BJ (cell line): Measurements from ENCODE around the gene LIN7C. TPM values are rescaled to one million over a fixed set of nuclear protein-coding genes. Genes with fewer than 3 reads are reported as not detected.
A peak's percentile ranks its signal among the peaks of the same experiment; 100 is the strongest.

Experiments
- CTCF ChIA-PET: fragments of 350-600 bp; formaldehyde crosslinking; extraction: SDS; loops from one replicate; lab custom pipeline; 2021; ENCODE audit warnings: antibody characterized with exemption, inconsistent platforms; lab: Yijun Ruan, JAX
- POLR2A ChIA-PET: fragments of 300-600 bp; sonication (Branson Sonifier 250); formaldehyde crosslinking; extraction: SDS; loops from one replicate; lab custom pipeline; 2021; ENCODE audit warnings: antibody characterized with exemption; lab: Charles Lee
- DNase-seq: peaks from one replicate; pipeline ENCODE4 v3.0.0-alpha.2; 2011; ENCODE audit warnings: low read depth
- H3K27me3 ChIP-seq: 2 replicates; pipeline ENCODE4 v1.6.0; 2011; ENCODE audit warnings: low read length; ENCODE audit not compliant: control insufficient read depth, insufficient read depth
- H3K36me3 ChIP-seq: 2 replicates; pipeline ENCODE4 v1.5.1; 2011; ENCODE audit warnings: low read length; ENCODE audit not compliant: control insufficient read depth, insufficient read depth
- H3K4me3 ChIP-seq: 2 replicates; pipeline ENCODE4 v1.5.1; 2011; ENCODE audit warnings: low read depth, mild to moderate bottlenecking, control low read depth, low read length
- polyA plus RNA-seq: library from polyadenylated mRNA; depleted of rRNA; stranded (reverse); fragments of >200 nt; gene quantifications from 2 replicates; pipeline ENCODE4 v1.2.3, GENCODE V29; 2011
- TF ChIP-seq, protein P1 (sequence below): IDR thresholded peaks from 2 replicates; pipeline ENCODE4 v1.5.1; 2011; ENCODE audit warnings: low read depth, mild to moderate bottlenecking, control low read depth, inconsistent platforms, low read length, moderate library complexity; ENCODE audit not compliant: insufficient read depth

Gene LIN7C
- polyA plus RNA-seq, 1 experiment = 5.8 TPM

DNA sequence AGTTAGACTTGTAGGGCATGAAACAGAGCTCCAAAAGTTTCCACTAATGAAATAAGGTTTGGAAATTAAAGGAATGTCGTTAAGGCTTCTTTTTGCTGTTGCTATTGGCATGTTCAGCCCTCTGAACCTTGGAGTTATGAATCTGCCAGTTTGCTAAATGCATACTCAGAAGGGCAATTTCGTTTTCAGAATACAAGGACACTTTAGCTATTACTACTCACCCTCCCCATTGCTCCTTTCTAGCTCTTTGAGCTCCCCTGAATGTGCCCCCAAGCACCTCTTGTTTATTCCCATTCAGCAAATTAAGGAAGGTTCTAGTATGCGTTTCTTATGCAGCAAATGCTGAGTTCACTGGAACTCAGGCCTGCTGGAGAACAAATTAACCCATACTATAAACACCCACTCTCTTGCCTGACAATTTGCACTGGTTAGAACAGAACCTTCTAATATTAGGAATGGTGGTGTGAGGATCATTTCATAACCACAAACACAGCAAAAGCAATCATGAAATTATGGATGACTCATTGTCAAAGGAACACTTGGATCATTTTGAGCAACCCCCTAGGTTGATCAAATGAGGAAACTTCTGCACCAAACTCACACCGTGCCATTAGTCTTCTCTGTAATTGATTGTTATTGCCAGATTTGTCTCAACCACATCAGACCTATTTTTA lies 26.2 kb upstream of the LIN7C start:
- no peak for DNase-seq
- POLR2A ChIA-PET = no interaction called here
- CTCF ChIA-PET = no interaction called here
- H3K36me3 ChIP-seq = no peaks in the 10 kb centered on the region
- TF ChIP-seq, protein P1, sequence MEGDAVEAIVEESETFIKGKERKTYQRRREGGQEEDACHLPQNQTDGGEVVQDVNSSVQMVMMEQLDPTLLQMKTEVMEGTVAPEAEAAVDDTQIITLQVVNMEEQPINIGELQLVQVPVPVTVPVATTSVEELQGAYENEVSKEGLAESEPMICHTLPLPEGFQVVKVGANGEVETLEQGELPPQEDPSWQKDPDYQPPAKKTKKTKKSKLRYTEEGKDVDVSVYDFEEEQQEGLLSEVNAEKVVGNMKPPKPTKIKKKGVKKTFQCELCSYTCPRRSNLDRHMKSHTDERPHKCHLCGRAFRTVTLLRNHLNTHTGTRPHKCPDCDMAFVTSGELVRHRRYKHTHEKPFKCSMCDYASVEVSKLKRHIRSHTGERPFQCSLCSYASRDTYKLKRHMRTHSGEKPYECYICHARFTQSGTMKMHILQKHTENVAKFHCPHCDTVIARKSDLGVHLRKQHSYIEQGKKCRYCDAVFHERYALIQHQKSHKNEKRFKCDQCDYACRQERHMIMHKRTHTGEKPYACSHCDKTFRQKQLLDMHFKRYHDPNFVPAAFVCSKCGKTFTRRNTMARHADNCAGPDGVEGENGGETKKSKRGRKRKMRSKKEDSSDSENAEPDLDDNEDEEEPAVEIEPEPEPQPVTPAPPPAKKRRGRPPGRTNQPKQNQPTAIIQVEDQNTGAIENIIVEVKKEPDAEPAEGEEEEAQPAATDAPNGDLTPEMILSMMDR = no peak
- H3K4me3 ChIP-seq = no peak overlapping the region
- no peaks in the 10 kb centered on the region for H3K27me3 ChIP-seq

DNA sequence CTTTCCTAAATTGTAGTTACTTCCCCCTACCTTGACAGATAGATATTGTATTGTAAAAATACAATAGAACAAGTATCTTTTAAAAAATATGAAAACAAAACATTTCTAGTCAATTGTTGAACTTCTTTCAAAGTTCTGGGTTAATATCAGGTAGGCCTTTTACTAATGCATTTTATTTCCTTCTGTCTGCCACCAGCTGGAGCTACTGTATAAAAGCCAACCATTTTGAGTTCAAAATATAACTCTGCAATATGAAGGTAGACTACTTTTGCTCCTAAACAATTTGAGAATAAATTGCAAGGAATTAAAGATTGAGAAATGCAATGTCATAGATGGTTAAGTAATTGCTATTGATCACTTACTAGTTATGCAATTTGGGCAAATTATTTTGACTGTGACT lies 22.1 kb upstream of the LIN7C start:
- Histone ChIP-seq H3K4me3 (no peak overlapping the region), H3K27me3 (no peaks in the 10 kb centered on the region), H3K36me3 (no peaks in the 10 kb centered on the region)
- no peak for DNase-seq
- ChIA-PET POLR2A (no interaction called here), CTCF (interaction anchor here (0.6 kb wide), 1 partner anchor 65 kb away, joined by 3 read pairs; no protein-coding TSS in a partner anchor)
- TF ChIP-seq, protein P1 = no peak

DNA sequence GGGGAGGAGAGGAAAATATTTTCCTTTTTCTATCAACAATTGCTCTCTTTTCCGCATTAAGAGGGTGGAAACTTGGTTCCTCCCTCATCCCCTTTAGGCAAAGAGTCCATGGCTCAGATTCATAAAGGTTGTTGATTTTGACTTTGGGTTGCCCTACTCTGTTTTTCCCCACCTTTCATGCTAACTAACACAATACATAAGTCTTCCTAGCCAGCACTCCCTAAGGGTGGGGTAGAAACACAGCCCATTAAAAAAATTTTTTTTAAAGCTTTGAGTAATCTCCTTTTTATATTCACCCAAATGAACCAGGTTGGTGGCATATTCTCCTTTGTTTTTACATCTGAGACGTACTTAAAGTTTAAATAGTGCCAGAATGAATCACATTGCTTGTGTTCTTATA lies 20.0 kb upstream of the LIN7C start:
- Histone ChIP-seq H3K36me3 (no peaks in the 10 kb centered on the region), H3K27me3 (no peaks in the 10 kb centered on the region), H3K4me3 (no peak overlapping the region)
- CTCF ChIA-PET = no interaction called here
- TF ChIP-seq, protein P1 = no peak
- no peak for DNase-seq
- POLR2A ChIA-PET = no interaction called here

DNA sequence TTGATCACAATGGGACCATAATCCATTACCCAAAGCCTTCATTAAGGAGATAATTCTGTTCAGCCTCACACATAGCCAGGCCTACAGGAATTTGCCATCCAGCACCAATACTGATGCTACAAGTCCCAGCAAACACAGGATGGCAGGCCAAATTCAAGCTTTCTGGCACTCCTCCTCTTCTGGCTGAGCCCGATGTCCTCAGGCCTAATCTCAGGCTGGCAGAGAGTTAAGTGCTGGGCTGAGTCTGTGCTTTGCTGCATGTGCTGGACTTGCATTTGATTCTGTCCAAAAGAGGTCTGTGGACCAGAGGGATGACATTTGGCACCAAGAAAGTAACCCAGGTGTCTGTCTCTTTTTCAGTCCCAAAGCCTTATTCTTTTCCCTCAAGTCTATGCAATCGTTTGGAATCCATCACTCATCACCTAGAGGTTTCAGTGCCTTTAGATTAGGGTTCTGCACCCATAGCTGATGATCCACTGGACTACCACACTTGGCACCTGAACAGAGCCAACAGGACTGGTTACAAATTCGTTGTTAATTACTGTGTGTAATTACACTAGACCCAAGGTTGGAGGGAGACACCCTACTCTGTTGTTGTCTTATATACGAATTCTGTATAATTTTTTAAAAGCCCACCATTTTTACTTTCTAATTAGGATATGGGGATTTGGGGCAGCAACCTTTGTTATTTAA lies 19.4 kb upstream of the LIN7C start:
- ChIA-PET POLR2A (no interaction called here), CTCF (no interaction called here)
- Histone ChIP-seq H3K4me3 (no peak overlapping the region), H3K36me3 (no peaks in the 10 kb centered on the region), H3K27me3 (no peaks in the 10 kb centered on the region)
- DNase-seq = no peak
- TF ChIP-seq, protein P1 = no peak

DNA sequence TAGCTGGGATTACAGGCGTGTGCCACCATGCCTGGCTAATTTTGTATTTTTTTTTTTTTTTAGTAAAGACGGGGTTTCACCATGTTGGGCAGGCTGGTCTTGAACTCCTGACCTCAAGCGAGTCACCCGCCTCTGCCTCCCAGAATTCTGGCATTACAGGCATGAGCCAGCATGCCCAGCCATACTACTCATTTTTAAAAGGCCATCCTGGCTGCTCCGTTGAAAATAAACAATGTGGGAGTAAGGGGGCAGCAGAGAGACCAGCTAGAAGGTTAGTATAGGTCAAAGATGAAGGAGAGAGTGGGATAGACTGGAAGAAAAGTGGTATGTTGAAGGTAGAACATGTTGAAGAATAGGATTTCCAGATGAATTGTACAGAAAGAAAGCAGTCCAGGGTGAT lies 17.6 kb upstream of the LIN7C start:
- H3K36me3 ChIP-seq = no peaks in the 10 kb centered on the region
- TF ChIP-seq, protein P1 = peak; percentile 32; the same call in 1 of the 2 replicates
- ChIA-PET POLR2A (no interaction called here), CTCF (interaction anchor here (0.6 to 0.7 kb wide), 2 partner anchors 20 to 666 kb away, joined by 3 read pairs; no protein-coding TSS in a partner anchor)
- peak; percentile 9 for DNase-seq
- H3K4me3 ChIP-seq = no peak overlapping the region
- no peaks in the 10 kb centered on the region for H3K27me3 ChIP-seq
